Measurements from ENCODE around the gene SNX25.
"Not testable (repeated sequence)": the region's sequence is repeated elsewhere in the genome, so short reads cannot be mapped to it uniquely, and the experiment has no call there.

SNX25 gene

GRCh38 chr4:185229021-185229818, 19.8 kb downstream of the SNX25 start:
- DNase-seq = no peak

- no peak for DNase-seq
These were observed 23.0 kb downstream of the SNX25 start for GRCh38 chr4:185232370-185232769.

- DNase-seq = no peak
These were observed 25.9 kb downstream of the SNX25 start for GRCh38 chr4:185235119-185235842.

- DNase-seq = no peak
These were observed 26.6 kb downstream of the SNX25 start for GRCh38 chr4:185235843-185236503.

GRCh38 chr4:185237175-185237574, 27.8 kb downstream of the SNX25 start:
- DNase-seq = no peak

- DNase-seq = no peak
These were observed 28.9 kb downstream of the SNX25 start for GRCh38 chr4:185238215-185238681.

- DNase-seq = no peak
These were observed 29.4 kb downstream of the SNX25 start for GRCh38 chr4:185238750-185239149.

GRCh38 chr4:185240486-185240885, 31.1 kb downstream of the SNX25 start:
- not testable (repeated sequence) for DNase-seq

GRCh38 chr4:185242749-185243533, 33.5 kb downstream of the SNX25 start:
- DNase-seq = no peak

GRCh38 chr4:185243879-185244278, 34.5 kb downstream of the SNX25 start:
- DNase-seq = no peak

- no peak for DNase-seq
These were observed 35.4 kb downstream of the SNX25 start for GRCh38 chr4:185244763-185245162.

GRCh38 chr4:185246453-185246852, 37.1 kb downstream of the SNX25 start:
- no peak for DNase-seq

GRCh38 chr4:185247151-185247550, 37.8 kb downstream of the SNX25 start:
- DNase-seq = no peak

- DNase-seq = no peak
These were observed 39.1 kb downstream of the SNX25 start for GRCh38 chr4:185248393-185249039.

- no peak for DNase-seq
These were observed 39.7 kb downstream of the SNX25 start for GRCh38 chr4:185249105-185249504.

GRCh38 chr4:185254434-185254833, 45.0 kb downstream of the SNX25 start:
- DNase-seq = no peak

- no peak for DNase-seq
These were observed 46.5 kb downstream of the SNX25 start for GRCh38 chr4:185255868-185256267.

GRCh38 chr4:185256446-185256845, 47.0 kb downstream of the SNX25 start:
- no peak for DNase-seq

GRCh38 chr4:185257086-185257485, 47.7 kb downstream of the SNX25 start:
- DNase-seq = no peak

- no peak for DNase-seq
These were observed 48.3 kb downstream of the SNX25 start for GRCh38 chr4:185257694-185258093.

- DNase-seq = peak in 4 of 58 donors; percentile 2 to 10 (median 6)
These were observed 49.3 kb downstream of the SNX25 start for GRCh38 chr4:185258741-185259140.

Measured in anterior cingulate cortex (tissue), 58 donors.